HG03469 (cell line): ENCODE results near the gene NFATC2.

Experiments
- ATAC-seq: cut with Tn5 transposase; IDR thresholded peaks from one replicate; pipeline ENCODE4 v1.9.1; 2021; ENCODE audit warnings: mild to moderate bottlenecking, moderate library complexity, moderate number of reproducible peaks; ENCODE audit not compliant: unreplicated experiment

NFATC2 gene

GRCh38 chr20:51522207-51522606 lies 20.3 kb downstream of the NFATC2 start:
- ATAC-seq, result no peak

- ATAC-seq, result no peak
These were observed 24.7 kb downstream of the NFATC2 start for GRCh38 chr20:51517839-51518238.

- no peak for ATAC-seq
These were observed 25.7 kb downstream of the NFATC2 start for GRCh38 chr20:51516855-51517254.

- no peak for ATAC-seq
These were observed 27.7 kb downstream of the NFATC2 start for GRCh38 chr20:51514836-51515235.

GRCh38 chr20:51514249-51514648 lies 28.3 kb downstream of the NFATC2 start:
- no peak for ATAC-seq

- no peak for ATAC-seq
These were observed 29.0 kb downstream of the NFATC2 start for GRCh38 chr20:51513545-51513944.

- no peak for ATAC-seq
These were observed 29.9 kb downstream of the NFATC2 start for GRCh38 chr20:51512645-51513044.

- no peak for ATAC-seq
These were observed 30.5 kb downstream of the NFATC2 start for GRCh38 chr20:51511861-51512619.

- no peak for ATAC-seq
These were observed 31.4 kb downstream of the NFATC2 start for GRCh38 chr20:51510936-51511605.

GRCh38 chr20:51510169-51510568 lies 32.4 kb downstream of the NFATC2 start:
- no peak for ATAC-seq

- no peak for ATAC-seq
These were observed 33.3 kb downstream of the NFATC2 start for GRCh38 chr20:51509208-51509607.

GRCh38 chr20:51508780-51509179 lies 33.7 kb downstream of the NFATC2 start:
- ATAC-seq, result no peak

- no peak for ATAC-seq
These were observed 34.4 kb downstream of the NFATC2 start for GRCh38 chr20:51508158-51508557.

- no peak for ATAC-seq
These were observed 35.1 kb downstream of the NFATC2 start for GRCh38 chr20:51507216-51508036.

- ATAC-seq, result no peak
These were observed 35.8 kb downstream of the NFATC2 start for GRCh38 chr20:51506527-51507215.

- no peak for ATAC-seq
These were observed 37.0 kb downstream of the NFATC2 start for GRCh38 chr20:51505566-51505965.

- ATAC-seq, result no peak
These were observed 39.1 kb downstream of the NFATC2 start for GRCh38 chr20:51503376-51503775.

GRCh38 chr20:51500936-51501335 lies 41.6 kb downstream of the NFATC2 start:
- no peak for ATAC-seq

GRCh38 chr20:51500311-51500710 lies 42.2 kb downstream of the NFATC2 start:
- peak; percentile 71 for ATAC-seq

- no peak for ATAC-seq
These were observed 43.6 kb downstream of the NFATC2 start for GRCh38 chr20:51498765-51499540.
